HG03469 (cell line): ENCODE measurements around the gene SLC26A11.

Experiments
- ATAC-seq: cut with Tn5 transposase; IDR thresholded peaks from one replicate; pipeline ENCODE4 v1.9.1; 2021; ENCODE audit warnings: mild to moderate bottlenecking, moderate library complexity, moderate number of reproducible peaks; ENCODE audit not compliant: unreplicated experiment

SLC26A11 gene

GRCh38 chr17:80216473-80217456 is 3.5 kb upstream of the SLC26A11 start:
- no peak for ATAC-seq

- no peak for ATAC-seq
Measured at GRCh38 chr17:80217703-80218362, 2.4 kb upstream of the SLC26A11 start.

- ATAC-seq, result no peak
Measured at GRCh38 chr17:80218391-80218790, 1.8 kb upstream of the SLC26A11 start.

GRCh38 chr17:80219013-80219762 is 1.0 kb upstream of the SLC26A11 start:
- peak; percentile 36 for ATAC-seq

GRCh38 chr17:80219763-80220053 is 519 bp upstream of the SLC26A11 start:
- peak; percentile 6 for ATAC-seq

GRCh38 chr17:80220736-80221215 is 549 bp downstream of the SLC26A11 start:
- ATAC-seq, result no peak

- no peak for ATAC-seq
Measured at GRCh38 chr17:80221351-80222105, 1.3 kb downstream of the SLC26A11 start.

GRCh38 chr17:80222376-80223141 is 2.3 kb downstream of the SLC26A11 start:
- ATAC-seq, result no peak

GRCh38 chr17:80223142-80223815 is 3.1 kb downstream of the SLC26A11 start:
- ATAC-seq, result no peak

GRCh38 chr17:80223838-80224497 is 3.7 kb downstream of the SLC26A11 start:
- ATAC-seq, result no peak

- ATAC-seq, result no peak
Measured at GRCh38 chr17:80224683-80225082, 4.5 kb downstream of the SLC26A11 start.

GRCh38 chr17:80225230-80225629 is 5.0 kb downstream of the SLC26A11 start:
- no peak for ATAC-seq

- ATAC-seq, result no peak
Measured at GRCh38 chr17:80227156-80227555, 6.9 kb downstream of the SLC26A11 start.

- no peak for ATAC-seq
Measured at GRCh38 chr17:80227666-80228065, 7.4 kb downstream of the SLC26A11 start.

- ATAC-seq, result no peak
Measured at GRCh38 chr17:80228477-80228876, 8.2 kb downstream of the SLC26A11 start.

GRCh38 chr17:80229011-80229410 is 8.8 kb downstream of the SLC26A11 start:
- ATAC-seq, result no peak

- no peak for ATAC-seq
Measured at GRCh38 chr17:80232438-80232837, 12.2 kb downstream of the SLC26A11 start.

- ATAC-seq, result no peak
Measured at GRCh38 chr17:80233202-80233601, 13.0 kb downstream of the SLC26A11 start.

- no peak for ATAC-seq
Measured at GRCh38 chr17:80236911-80237310, 16.7 kb downstream of the SLC26A11 start.
